Fibroblast of skin of right biceps (primary cell): ENCODE results near the gene AGER.
"Not testable (repeated sequence)": the region's sequence is repeated elsewhere in the genome, so short reads cannot be mapped to it uniquely, and the experiment has no call there.

Experiments
- DNase-seq: peaks from one replicate; pipeline ENCODE4 v3.0.0-alpha.2; 2013

AGER gene

DNA sequence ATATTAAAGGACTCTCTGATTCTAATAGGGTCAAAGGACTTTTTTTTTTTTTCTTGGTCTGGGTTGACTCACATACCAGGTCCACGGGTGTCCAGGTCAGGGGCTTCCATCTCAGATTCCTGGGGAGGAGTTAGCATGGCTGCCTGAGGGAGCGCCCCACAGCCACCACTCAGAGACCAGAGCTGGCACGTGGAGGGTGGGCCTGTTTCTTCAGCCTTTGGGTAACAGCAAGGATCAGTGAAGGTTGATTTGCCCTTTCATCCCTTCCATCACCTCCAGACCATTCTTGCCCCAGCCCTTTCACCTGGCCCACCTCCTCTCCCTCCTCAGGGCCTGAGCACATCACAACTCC is 14.3 kb upstream of the AGER start:
- no peak for DNase-seq

DNA sequence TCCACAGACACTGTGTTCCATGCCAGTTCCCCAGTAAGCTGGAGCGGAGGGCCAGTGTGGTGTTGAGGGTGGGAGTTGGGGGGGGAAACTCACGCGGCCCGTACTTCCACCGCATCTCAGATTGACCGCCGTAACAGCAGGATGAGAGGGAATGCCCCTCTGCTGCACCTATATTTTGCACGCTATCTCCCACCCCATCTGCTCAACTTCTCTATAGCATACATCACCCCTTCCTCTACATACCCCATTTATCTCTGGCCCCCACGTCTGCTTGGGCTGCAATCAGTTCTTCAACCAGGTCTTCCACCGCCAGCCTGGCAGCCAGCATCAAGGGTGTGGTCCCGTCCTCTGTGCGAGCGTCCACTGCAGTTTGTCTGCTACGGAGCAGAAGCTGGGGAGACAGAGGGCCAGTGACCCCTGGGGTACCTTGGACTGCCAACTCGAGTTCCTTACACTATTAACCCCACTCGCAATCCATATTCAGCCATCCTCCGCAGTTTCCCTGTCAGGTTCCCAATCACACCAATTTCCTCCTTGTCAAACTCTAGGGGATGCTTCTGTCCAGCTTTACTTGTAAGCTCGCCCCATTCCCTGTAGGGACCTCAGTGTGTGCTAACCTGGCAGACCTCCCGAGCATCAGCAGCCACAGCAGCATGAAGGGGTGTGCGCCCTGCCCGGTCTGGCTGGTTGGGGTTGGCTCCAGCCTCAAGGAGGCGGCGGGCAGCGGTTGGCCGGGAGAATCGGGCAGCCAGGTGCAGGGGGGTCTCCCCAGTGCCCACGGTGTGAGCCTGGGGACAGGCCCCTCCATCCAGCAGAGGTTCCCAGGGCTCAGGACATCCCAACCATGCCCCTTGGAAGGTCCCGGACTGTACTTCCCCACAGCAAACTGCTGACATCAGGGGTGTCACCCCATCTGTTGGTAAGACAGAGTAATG is 12.9 kb upstream of the AGER start:
- DNase-seq, result no peak

DNA sequence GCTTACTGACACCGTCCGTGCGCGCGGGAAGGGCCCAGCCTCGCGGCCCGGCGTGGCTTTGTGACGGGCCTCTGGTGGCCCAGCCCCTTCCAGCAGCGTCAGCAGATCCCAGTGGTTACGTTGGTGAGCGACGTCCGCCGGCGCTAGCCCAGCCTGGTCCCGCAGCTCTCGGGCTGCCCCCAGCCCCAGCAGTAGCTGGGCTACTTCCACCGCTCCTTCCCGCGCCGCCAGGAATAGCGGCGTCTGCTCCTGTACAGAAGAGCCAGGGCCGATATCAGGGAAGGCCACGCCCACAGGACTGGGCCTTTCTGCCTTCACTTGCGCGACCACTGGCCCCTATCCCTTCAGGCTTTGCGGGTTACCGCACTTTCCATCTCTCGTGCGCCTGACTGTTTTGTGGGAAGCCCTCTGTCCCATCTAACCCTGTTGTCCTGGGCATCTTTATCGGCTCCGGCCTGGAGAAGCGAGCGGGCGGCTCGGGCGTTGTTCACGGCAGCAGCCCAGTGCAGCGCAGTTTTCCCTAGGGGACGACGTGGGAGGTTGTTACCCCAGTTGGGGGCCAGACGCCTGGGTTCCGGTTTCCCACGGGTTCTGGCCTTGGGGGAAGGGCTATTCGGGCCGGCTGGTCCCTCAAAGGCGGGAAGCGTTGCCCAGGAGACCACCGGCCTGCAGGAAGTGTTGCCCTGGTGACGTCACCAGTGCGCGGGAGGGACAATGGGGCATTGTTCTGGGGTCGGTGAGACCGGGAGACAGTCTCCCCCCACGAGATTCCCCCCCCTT is 12.0 kb upstream of the AGER start:
- peak; percentile 91 for DNase-seq

DNA sequence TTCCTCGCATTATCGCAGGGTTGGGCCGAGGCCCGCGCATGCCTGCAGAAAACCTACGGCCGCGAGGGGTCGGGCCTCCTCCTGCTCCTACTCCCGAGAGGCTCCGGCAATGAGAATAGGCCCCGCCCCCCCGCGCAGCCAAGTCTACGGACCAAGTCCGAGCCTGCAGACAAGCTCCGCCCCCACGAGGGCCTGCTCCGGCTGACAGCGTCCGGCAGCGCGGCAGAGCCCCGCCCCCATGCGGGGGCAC is 11.5 kb upstream of the AGER start:
- peak; percentile 100 for DNase-seq

DNA sequence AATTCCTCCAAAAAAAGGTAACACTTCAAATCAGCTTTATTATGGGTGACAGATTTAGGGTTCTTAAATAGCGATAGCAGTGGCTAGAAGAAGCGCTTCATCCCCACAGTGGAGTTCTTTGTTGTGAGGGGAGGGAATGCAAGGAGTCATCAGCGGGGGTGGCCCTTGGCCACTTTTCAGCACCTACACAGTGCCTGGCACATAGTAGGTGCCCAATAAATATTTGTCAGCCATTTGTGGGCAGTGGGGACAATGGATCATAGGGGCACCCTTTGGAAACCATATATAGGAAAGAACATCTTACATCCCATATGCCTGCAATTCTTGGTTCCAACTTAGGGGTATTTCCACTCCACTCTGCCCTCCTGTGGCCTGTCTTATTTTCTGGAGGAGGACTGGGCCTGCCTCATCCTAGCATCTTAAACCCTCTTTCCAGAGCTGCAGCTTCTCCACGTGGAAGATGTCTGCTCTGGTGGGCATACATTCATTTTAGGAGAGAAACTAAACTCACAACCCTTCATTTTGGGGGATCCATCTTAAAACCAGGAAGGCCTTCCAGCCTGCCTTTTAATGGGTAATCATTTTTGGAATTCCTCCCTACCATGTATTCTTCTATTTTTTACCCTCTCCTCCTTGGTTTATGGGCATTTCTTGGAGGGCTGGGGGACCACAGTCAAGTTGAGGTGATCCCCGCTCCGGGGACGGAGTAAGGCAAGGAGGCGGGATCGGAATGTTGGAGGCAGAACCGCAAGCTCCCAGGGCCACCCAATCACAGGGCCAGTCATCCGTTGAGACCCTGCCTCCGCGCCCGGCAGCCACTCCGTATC is 11.0 kb upstream of the AGER start:
- peak; percentile 67 for DNase-seq

DNA sequence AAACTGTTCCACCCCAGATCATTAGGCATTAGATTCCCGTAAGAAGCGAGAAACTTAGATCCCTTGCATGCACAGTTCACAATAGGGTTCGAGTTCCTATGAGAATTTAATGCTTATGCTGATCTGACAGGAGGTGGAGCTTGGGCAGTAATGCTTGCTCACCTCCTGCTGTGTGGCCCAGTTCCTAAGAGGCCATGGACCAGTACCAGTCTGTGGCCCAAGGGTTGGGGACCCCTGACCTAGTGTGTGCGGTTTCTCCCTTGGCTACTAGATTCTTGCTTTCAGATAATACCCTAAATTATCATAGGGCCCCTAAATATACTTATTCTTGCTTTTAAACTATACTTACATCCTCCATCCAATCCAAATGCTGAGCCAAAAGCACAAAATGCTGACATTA is 10.3 kb upstream of the AGER start:
- no peak for DNase-seq

DNA sequence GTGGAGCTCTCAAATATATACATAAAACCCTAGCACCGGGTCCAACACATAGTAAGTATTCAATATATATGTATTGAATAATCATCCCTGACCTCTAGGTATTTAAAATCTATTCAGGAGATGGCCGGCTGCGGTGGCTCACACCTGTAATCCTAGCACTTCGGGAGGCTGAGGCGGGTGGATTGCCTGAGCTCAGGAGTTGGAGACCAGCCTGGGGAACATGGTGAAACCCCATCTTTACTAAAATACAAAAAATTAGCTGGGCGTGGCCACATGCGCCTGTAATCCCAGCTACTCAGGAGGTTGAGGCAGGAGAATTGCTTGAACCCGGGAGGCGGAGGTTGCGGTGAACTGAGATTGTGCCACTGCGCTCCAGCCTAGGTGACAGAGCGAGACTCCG is 9.0 kb upstream of the AGER start:
- DNase-seq, result not testable (repeated sequence)

DNA sequence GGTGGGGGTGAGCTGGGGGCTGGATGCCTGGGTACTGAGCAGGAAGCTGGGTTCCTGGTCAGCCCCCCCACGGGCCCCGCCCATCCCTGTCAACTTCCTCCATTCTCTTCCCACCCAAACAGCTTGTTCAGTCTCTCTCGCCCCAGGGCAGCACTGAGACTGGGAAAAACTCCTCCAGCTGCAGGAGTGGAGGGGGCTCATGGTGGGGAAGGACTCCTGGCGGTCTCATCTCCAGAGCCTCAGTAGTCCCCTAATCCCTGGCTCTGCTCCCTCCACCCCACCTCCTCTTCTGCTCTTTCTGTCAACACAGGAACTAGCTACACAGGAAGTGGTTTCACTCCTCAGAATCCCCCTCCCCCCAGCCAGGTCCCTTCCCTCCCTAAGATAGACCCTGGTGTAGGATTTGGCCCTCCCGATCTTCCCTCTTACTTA is 8.6 kb upstream of the AGER start, which contains the start of gene GPSM3:
GPSM3 (minus strand) TSS at position 36 of the 432 bp plus-strand sequence. CDS start 130 bp downstream, outside the sequence.
- DNase-seq, result peak; percentile 76

DNA sequence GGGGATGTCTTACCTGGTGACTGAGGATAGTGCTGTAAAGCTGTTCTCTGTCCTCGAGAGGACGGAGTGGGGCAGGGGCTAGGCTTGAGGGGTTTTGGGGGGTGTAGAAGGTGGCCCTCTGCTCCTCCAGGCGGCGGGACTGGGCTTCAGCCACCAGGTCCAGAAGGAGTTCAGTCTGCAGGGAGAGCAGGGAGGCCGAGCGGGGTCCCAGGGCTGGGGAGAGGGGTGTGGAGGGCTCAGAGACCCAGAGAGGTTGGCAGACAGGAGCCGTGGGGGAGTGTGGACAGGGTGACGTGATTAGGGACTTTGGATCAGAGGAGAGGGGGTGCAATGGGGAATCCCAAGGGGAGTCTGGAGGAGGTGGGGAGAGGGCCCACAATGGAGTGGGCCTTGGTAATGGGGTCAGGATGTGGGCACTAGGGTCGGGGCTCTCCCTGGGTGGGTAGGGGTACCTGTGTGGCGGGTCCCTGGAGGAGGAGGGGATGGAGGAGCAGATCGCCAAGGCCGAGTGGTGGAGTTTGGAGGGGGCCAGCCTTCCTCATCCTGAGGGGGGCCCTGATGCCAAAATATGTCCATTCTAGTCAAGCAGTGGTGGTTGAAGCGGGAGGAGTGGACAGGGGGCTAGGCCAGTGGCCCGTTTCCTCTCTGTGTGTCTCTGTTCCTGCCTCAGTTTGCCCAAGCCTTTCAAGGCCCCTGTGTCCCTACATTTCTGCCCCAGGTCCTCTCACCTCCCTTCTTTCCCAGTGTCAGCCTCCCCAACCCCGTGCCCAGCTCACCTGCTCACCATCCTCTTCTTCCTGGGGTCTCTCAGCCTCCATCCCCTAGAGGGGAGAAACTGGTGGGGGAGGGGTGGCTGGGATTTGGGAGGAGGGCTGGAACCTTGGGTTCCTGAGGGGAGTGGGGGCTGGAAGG is 7.9 kb upstream of the AGER start:
- no peak for DNase-seq

DNA sequence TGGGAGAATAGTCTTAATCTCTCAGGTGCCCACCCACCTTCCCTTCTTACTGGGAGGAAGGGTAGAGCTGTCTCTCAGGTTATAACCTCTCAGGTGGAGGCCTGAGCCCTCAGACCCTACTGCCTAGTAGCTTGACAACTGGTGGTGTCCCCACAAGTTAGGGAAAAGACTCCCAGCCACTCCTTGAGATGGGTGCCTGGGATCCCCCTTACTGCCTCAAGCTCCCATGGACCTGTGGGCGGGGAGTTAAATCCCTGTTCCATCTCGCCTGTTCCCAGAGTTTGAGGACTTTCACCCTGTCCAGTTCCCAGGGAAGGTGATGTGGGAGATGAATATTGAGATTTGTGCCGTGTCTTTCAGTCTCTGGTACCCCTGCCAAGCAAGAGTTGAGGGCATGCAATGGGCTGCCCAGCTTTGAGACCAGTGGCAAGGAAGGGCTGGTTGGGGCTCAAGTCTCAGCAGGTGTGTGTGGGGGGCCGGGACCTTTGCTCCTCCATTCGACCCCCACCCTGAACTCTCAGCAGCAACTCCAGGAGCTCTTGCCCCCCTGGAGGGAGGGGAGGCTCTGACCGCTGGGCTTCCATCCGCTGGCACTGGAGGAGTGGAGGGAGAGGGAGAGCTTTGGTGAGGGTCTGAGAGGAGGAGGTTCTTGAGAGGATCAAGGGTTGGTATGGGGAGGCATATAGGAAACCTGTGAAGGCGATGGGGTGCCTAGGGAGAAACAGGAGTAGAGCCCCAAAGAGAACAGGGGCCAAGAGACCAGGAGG is 7.0 kb upstream of the AGER start:
- DNase-seq, result no peak

DNA sequence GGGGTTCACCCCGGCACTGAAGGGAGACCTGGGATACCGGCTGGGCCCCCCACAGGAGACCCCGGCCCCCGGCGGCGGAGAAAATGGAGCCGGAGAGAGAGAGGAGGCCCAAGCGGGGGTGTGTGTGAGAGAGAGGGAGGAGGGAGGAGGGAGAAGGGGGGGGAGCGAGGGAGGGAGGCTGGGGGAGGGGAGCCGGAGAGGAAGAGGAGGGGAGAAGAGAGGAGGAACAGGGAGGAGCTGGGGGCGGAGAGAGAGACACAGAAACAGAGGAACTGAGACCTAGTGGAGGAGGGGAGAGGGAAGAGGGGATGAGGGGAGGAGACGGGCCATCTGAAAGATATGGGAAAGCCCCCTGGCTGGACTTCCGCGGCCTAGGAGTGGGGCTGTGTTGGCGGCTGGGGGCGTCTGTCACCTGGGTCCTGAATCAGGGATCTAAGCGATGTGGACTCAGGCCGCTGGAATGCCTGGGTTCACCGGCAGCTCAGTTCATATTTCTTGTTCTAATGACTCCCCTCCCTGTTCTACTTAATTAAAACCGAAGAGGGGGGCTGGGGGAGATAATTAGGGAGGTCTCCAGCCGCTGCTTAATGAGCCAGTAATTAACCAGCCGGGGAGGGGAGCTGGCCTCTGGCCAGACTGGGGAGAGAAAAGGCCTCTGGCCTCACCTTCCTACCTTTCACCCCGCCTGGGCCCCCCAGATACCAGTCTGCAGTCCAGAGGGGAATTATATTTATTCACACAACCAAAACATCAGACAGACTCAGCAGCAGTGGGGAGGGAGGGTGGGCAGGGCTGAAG is 6.2 kb upstream of the AGER start, which contains the start of gene PBX2:
PBX2 (minus strand) TSS at position 149 of the 798 bp plus-strand sequence. CDS start 287 bp downstream, outside the sequence.
- DNase-seq, result peak; percentile 95

DNA sequence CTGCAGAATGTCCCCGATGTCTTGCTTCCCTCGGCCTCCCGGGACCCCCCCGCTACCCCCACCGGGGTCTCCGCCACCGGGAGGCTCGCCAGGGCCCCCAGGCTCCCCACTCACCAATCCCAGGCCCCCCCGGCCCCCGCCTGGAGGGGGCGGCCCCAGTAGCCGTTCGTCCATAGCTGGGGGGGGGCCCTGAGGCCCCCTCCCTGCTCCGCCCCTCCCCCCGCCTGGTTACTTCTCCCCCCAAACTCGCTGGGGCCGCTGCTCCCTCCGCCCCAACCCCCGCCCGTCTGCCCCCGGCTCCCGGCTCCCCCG is 5.6 kb upstream of the AGER start:
- no peak for DNase-seq

DNA sequence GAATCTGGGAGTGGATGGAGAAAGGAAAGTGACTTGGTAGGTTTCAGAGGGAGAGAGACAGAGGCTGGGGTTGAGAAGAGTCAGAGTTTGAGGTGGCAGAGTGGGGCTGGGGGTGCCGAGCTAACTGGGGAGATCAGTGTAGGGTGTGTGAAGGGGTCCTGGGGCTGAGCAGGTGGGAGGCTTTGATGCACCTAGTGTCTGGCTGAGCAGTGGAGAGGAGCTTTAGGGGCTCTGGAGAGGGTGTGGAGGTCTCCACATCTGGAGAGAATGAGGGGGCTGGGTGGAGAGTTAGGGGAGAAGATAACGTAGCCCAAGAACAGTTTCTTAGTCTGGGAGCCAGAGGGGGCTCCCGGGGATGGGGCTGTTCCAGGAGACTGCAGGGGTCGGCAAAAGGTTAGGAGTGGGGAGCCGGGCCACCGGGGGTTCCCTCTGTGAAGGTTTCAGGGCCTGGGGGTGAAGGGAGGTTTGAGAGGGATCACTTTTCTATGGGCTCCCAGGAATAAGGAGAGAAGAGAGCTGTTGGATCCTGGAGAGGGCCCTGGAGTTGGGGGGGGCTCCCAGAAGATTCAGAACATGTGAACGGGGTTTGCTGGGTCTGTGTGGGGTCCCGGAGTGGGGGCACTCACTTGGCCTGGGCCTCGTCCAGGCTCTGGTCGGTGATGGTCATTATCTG is 5.2 kb upstream of the AGER start:
- no peak for DNase-seq

DNA sequence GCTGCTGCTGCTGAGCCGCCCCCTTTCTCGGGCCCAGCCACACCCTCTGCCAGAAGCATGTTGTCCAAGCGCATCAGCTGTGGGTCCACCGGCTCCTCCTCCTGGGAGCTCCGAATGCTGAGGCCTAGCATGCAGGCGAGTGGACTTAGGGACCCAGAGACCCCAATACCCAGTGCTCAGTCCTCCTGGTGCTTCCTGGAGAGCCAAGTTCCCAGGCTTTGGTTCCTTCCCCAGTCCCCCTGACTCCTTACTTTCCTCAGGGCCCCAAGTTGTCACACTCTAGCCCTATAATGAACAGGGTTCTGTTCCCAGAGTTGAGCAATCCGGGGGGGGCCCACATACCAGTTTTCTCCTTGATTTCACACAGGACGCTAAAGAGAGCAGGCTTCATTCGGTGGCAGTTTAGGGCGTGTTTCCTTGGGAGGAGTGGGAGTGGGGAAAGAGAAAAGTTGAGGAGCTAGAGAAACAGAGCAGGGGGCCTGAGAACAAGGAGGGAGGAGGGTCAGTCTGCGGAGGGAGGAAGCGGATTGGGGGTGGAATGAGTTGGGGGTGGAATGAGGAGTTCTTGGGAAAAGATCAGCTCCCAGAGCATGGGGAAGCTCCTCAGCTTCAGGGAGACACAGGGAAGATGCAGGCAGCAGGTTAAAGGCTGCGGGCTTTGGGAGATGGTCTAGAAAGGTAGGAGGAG is 4.5 kb upstream of the AGER start:
- peak; percentile 42 for DNase-seq

DNA sequence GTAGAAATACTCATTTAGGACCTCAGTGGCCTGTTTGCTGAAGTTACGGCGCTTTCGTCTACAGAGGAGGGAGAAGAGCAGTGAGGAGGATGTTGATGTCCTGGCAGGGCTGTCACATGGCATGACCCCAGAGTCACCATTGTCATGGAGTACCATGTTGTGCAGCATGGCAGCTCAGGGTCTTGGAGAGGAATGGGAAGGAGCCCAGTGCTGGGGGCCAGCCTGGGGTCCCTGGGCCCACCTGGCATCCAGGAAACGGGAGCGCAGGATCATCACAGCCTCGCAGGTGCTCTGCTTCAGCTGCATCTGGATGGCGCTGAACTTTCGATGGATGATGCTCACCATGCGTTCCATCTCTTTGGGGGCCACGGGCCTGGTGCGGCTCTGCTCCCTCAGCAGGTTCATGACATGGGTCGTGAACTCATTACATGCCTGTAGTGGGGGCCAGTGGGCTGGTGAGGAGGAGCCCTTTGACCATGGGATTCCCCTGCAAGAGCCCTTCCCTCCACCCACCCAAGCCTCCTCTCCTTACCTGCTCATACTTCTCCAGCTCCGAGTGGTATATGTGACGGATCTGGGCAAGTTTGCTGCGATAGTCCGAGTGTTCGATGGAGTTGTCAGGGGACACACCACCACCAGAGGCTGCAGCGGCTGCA is 3.8 kb upstream of the AGER start:
- not testable (repeated sequence) for DNase-seq

DNA sequence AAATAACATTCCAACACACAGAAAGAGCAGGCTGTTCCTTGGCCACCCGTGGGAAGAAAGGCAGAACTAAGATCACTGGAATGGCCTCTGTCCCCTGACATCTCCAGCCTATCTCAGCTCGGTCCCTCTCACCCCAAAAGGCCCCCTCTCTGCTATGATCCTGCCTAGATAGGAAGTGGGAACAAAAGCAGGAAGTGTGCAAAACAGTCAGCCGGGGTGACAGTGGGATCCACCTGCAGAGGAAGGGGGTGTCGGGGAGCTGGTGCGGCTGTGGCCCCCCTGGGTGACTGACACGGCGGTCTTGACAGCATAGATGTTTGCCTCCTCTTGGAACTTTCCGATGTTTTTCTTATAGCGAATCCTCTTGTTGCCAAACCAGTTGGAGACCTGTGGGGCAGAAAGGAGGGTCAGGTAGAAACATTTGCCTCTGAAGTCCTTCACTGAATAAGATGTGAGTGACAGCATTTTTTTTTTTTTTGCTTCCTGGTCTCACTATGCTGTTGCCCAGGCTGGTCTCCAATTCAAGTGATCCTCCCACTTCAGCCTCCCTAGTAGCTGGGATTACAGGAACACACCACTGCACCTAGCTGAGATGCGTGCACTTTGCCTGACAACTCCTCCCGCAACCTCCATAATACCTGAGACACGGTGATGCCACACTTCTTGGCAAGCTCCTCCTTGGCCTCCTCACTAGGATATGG is 3.1 kb upstream of the AGER start:
- no peak for DNase-seq

DNA sequence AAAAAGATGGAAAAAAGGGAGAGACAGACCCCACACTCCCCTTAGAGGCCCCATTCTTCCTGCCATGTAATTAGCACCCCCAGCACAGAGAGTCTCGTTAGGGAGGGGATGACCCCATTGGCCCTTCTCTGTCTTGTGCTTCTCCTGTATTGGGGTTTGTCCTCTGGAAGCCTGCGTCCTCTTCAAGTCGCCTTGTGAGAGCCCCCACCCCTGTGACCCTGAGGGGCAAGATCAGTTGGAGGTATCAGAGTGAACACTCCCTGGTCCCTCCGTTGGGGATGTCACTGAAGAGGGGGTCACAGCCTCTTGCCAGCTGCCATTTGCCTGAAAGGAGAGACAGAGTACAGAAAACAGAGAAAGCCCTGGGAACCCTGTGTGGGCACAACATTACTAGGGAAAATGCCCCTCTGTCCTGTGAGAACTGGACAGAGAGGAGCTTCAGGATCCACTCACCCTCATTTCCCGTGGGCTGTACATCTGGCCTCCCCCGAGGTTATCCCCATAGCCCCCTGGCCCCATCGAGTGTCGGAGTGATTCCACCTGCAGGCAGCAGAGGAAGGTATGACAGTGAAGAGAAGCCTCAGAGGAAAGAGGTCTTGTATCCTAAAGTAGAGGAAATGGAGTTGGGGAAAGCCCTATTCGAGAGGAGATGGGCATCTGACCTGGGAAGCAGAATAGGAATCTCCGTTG is 2.2 kb upstream of the AGER start:
- not testable (repeated sequence) for DNase-seq
